HepG2 (cell line): ENCODE measurements around the gene FXN. TPM values are rescaled to one million over a fixed set of nuclear protein-coding genes. Genes with fewer than 3 reads are reported as not detected.

Source experiments
- ATAC-seq: fragments of 200-7000 bp; cut with Tn5 transposase; 3 replicates; pipeline ENCODE4 v1.9.1; 2020; ENCODE audit warnings: mild to moderate bottlenecking, moderate library complexity
- BruUV-seq: library from RNA; stranded (reverse); fragments of 400-500 nt; replicated peaks from 2 replicates; lab custom pipeline; 2021; lab: Mats Ljungman, UMichigan
- CTCF ChIA-PET: fragments of 300-600 bp; formaldehyde crosslinking; extraction: SDS; loops from one replicate; lab custom pipeline; 2021; ENCODE audit warnings: low total read pairs, inconsistent platforms, low intra/inter-chr PET ratio; lab: Yijun Ruan, JAX
- POLR2A ChIA-PET: fragments of 350-600 bp; sonication (Branson Sonifier 250); formaldehyde crosslinking; loops from one replicate; lab custom pipeline; 2020; ENCODE audit warnings: antibody characterized with exemption, inconsistent platforms; lab: Yijun Ruan, JAX
- DNase-seq: peaks from one replicate; pipeline ENCODE4 v3.0.0-alpha.2; 2015; ENCODE audit warnings: low spot score
- FAIRE-seq: peaks from 3 replicates; lab custom pipeline; 2011; peaks lifted over from hg19 to GRCh38; lab: Jason Lieb, UNC
- H2AFZ ChIP-seq: one replicate; pipeline ENCODE4 v1.6.1; 2011; ENCODE audit warnings: low read length, inconsistent platforms
- H3K27ac ChIP-seq: fragments of 300-600 bp; 3 replicates; pipeline ENCODE4 v1.8.0; 2011; ENCODE audit warnings: mixed run types, mild to moderate bottlenecking, mixed read lengths, low read length, inconsistent platforms; ENCODE audit not compliant: insufficient read depth; ENCODE audit errors: extremely low read length
- H3K27me3 ChIP-seq, 2 experiments: fragments of 200-600 bp in 1 of 2; 2 replicates in 1 of 2; 3 replicates in 1 of 2; pipeline versions ENCODE4 v1.6.0 to v1.8.0; 2011; ENCODE audit warnings: low read length in 2 of 2, mild to moderate bottlenecking in 2 of 2, moderate library complexity in 2 of 2, inconsistent platforms in 1 of 2; ENCODE audit not compliant: insufficient read depth in 2 of 2, control insufficient read depth in 1 of 2
- H3K36me3 ChIP-seq, 2 experiments: fragments of 200-600 bp in 1 of 2; replicated peaks in 1 of 2; 2 replicates in 1 of 2; 3 replicates in 1 of 2; pipeline versions ENCODE4 v1.5.1 to v1.8.0; 2011; ENCODE audit warnings: low read length in 2 of 2, inconsistent platforms in 1 of 2; ENCODE audit not compliant: insufficient read depth in 2 of 2, control insufficient read depth in 1 of 2
- H3K4me1 ChIP-seq: 2 replicates; pipeline ENCODE4 v1.5.1; 2012; ENCODE audit warnings: low read length, inconsistent platforms; ENCODE audit not compliant: insufficient read depth
- H3K4me2 ChIP-seq: 2 replicates; pipeline ENCODE4 v1.6.0; 2011; ENCODE audit warnings: low read depth, low read length, inconsistent platforms
- H3K4me3 ChIP-seq, 3 experiments: fragments of 200-600 bp in 1 of 3; sonication (generic), shearing (Covaris generic) in 1 of 3; replicated peaks in 1 of 3; 2 replicates each; pipeline ENCODE4 v1.5.1; 2011 to 2016; ENCODE audit warnings: low read length in 3 of 3, inconsistent platforms in 2 of 3, low read depth in 2 of 3, mild to moderate bottlenecking in 2 of 3, control low read depth in 1 of 3, mixed read lengths in 1 of 3; ENCODE audit not compliant: insufficient read depth in 1 of 3
- H3K79me2 ChIP-seq: one replicate; pipeline ENCODE4 v1.6.1; 2011; ENCODE audit warnings: low read length, inconsistent platforms; ENCODE audit not compliant: insufficient read depth
- H3K9ac ChIP-seq: 2 replicates; pipeline ENCODE4 v1.6.0; 2011; ENCODE audit warnings: mild to moderate bottlenecking, low read depth, low read length, inconsistent platforms; ENCODE audit not compliant: insufficient read depth
- H3K9me3 ChIP-seq: 2 replicates; pipeline ENCODE4 v1.5.1; 2012; ENCODE audit warnings: mild to moderate bottlenecking, low read length
- H4K20me1 ChIP-seq: 2 replicates; pipeline ENCODE4 v1.6.0; 2011; ENCODE audit warnings: inconsistent platforms, mild to moderate bottlenecking, low read length, moderate library complexity; ENCODE audit not compliant: insufficient read depth
- GFI1 ChIP-seq: sonication (generic); formaldehyde crosslinking; IDR thresholded peaks from 2 replicates; pipeline ENCODE4 v1.5.0; 2020; ENCODE audit warnings: missing genetic modification reagents, mild to moderate bottlenecking, borderline replicate concordance
- IRF9 ChIP-seq: sonication (generic); formaldehyde crosslinking; IDR thresholded peaks from 2 replicates; pipeline ENCODE4 v1.8.0; 2022; ENCODE audit warnings: missing genetic modification reagents, mild to moderate bottlenecking, borderline replicate concordance
- KLF9 ChIP-seq: IDR thresholded peaks from 2 replicates; pipeline ENCODE4 v1.6.1; 2016; ENCODE audit warnings: low read depth
- NR2F2 ChIP-seq: IDR thresholded peaks from 2 replicates; pipeline ENCODE4 v1.6.1; 2012; ENCODE audit warnings: low read depth, inconsistent platforms, borderline replicate concordance
- RFX5 ChIP-seq: IDR thresholded peaks from 2 replicates; pipeline ENCODE4 v1.6.1; 2011; ENCODE audit warnings: low read depth, low read length, improper control_type of control experiment
- TBX3 ChIP-seq: fragments of 450-650 bp; IDR thresholded peaks from 2 replicates; pipeline ENCODE4 v1.6.1; 2017; ENCODE audit warnings: antibody characterized with exemption, mild to moderate bottlenecking, inconsistent platforms, borderline replicate concordance
- ZNF121 ChIP-seq: sonication (generic); formaldehyde crosslinking; IDR thresholded peaks from 2 replicates; pipeline ENCODE4 v1.5.0; 2020; ENCODE audit warnings: mild to moderate bottlenecking, missing genetic modification reagents
- ZNF740 ChIP-seq: sonication (generic); formaldehyde crosslinking; IDR thresholded peaks from 2 replicates; pipeline ENCODE4 v1.4.0; 2020; ENCODE audit warnings: missing genetic modification reagents
- ZNF770 ChIP-seq: sonication (generic); formaldehyde crosslinking; IDR thresholded peaks from 2 replicates; pipeline ENCODE4 v1.5.0; 2020; ENCODE audit warnings: mild to moderate bottlenecking, missing genetic modification reagents
- WGBS: methylation state at CpG from one replicate; pipeline ENCODE4 v1.1.6; 2017; ENCODE audit warnings: low lambda C conversion rate; 5-methylcytosine and 5-hydroxymethylcytosine counted together
- in situ Hi-C: cut with HindIII; loops from 2 replicates; pipeline ENCODE4 v1.10.0; 2017; ENCODE audit warnings: low pct_unique_long_range_greater_than_20kb; ENCODE audit not compliant: extremely low pct_ligation_motif_present
- intact Hi-C: fragments of 100-400 bp; cut with micrococcal nuclease; formaldehyde crosslinking; loops from one replicate; pipeline ENCODE4 v1.10.0; 2022; ENCODE audit not compliant: unreplicated experiment
- polyA plus RNA-seq, 8 experiments: library from polyadenylated mRNA; depleted of rRNA in 3 of 8; stranded (reverse) in 7 of 8; unstranded in 1 of 8; fragments of >200 nt; fragmentation: Illumina TruSeq in 4 of 8; extraction: Trizol in 4 of 8; gene quantifications; 2 replicates each; pipeline versions ENCODE4 v1.2.1 to v1.2.3, GENCODE V29; 2011 to 2016; ENCODE audit warnings: low read depth in 4 of 8, missing spikeins in 1 of 8, mixed read lengths in 1 of 8; ENCODE audit not compliant: insufficient read depth in 1 of 8
- total RNA-seq, 5 experiments: library from RNA; depleted of rRNA; stranded (reverse); fragments of >200 nt; fragmentation: Illumina TruSeq; extraction: Trizol; gene quantifications; 2 replicates each; pipeline ENCODE4 v1.2.3, GENCODE V29; 2016; ENCODE audit warnings: low read depth in 1 of 5

Gene FXN
- total and polyA plus RNA-seq, 2 of the 13 experiments (the other 11 are each of a cell fraction or from before 2014, with no cell fraction given): 24.1 to 26.0 TPM

GRCh38 chr9:69030851-69031645 is 4.5 kb upstream of the FXN start:
- H3K4me3 ChIP-seq: no peak overlapping the region
- no peak for TF ChIP-seq GFI1 (CRISPR knock-in tag)
- peak; percentile 62; the same call in 1 of the 2 replicates for TF ChIP-seq RFX5
- TF ChIP-seq, all 625 proteins: peak for 1
- Histone ChIP-seq H3K9ac (no peak overlapping the region), H3K9me3 (peaks cover 5% of the 10 kb centered on the region), H3K36me3 (no peaks in the 10 kb centered on the region), H4K20me1 (no peaks in the 10 kb centered on the region), H3K27ac (no peak overlapping the region), H3K4me1 (peaks cover 11% of the 10 kb centered on the region; the same call in 1 of the 2 replicates), H3K27me3 (no peaks in the 10 kb centered on the region), H3K79me2 (peaks cover 2% of the 10 kb centered on the region), H2AFZ (no peak overlapping the region), H3K4me2 (no peak overlapping the region)
- 5% methylated on average over 1 of the region's 1 CpG for WGBS
- no TSS peak for BruUV-seq
- ChIA-PET POLR2A (no interaction called here), CTCF (interaction anchor here (4.6 kb wide), 1 partner anchor 448 kb away, joined by 48 read pairs; no protein-coding TSS in a partner anchor)
- intact Hi-C loops: no loop called here
- no peak for ATAC-seq
- no peak for DNase-seq
- in situ Hi-C loops: no loop called here
- FAIRE-seq: no peak

- H3K27ac ChIP-seq: no peak overlapping the region
- ChIA-PET CTCF (no interaction called here), POLR2A (no interaction called here)
- 0% methylated on average over 2 of the region's 2 CpGs for WGBS
- in situ Hi-C loops (no loop called here), intact Hi-C loops (no loop called here)
- H3K4me1 ChIP-seq: peaks cover 21% of the 10 kb centered on the region
- H3K27me3 ChIP-seq: no peaks in the 10 kb centered on the region
- FAIRE-seq (no peak), DNase-seq (no peak), ATAC-seq (no peak)
- no peak overlapping the region for H3K9ac ChIP-seq
- BruUV-seq: no TSS peak
- no peak overlapping the region for H3K4me3 ChIP-seq
- no peaks in the 10 kb centered on the region for H4K20me1 ChIP-seq
- H3K36me3 ChIP-seq: no peaks in the 10 kb centered on the region
- H3K79me2 ChIP-seq: peaks cover 31% of the 10 kb centered on the region
- H3K9me3 ChIP-seq: peaks cover 5% of the 10 kb centered on the region
- no peak for TF ChIP-seq KLF9 (CRISPR knock-in tag)
- TF ChIP-seq ZNF121 (CRISPR knock-in tag): 0 out of 2 replicates have a peak, but pooled peaks have one; percentile 31
- TF ChIP-seq NR2F2: no peak
- no peak for TF ChIP-seq ZNF740 (CRISPR knock-in tag)
- no peak for TF ChIP-seq IRF9 (CRISPR knock-in tag)
- peak; percentile 76; the same call in 1 of the 2 replicates for TF ChIP-seq ZNF770
- peak; percentile 45; the same call in 1 of the 2 replicates for TF ChIP-seq TBX3
- no peak overlapping the region for H2AFZ ChIP-seq
- no peak overlapping the region for H3K4me2 ChIP-seq
Observed at GRCh38 chr9:69034071-69034470, 1.5 kb upstream of the FXN start.
